Measurements from ENCODE around the gene EPB41.

DNA sequence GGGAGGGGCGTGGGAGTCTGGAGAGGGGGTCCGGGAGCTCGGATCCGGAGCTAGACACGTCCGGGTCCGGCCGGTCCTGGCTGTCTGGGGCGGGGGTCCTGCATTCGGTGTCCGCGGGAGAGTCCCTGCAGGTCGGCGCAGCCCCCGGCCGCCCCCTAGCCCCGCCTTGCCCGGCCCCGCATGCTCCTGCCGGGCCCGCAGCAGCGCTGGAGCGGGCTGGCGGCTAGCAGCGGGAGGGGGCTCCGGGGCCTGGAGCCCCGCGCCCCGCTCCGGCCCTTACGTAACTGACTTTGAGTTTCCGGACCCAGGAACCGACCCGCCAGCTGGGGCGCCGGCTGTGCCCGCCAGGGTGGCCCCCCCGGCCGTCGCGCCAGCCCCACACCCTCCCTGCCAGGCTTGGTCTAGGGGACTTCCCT lies 26.9 kb upstream of the EPB41 start:
- no peak for TF ChIP-seq HNF4G (IDR thresholded peaks at IDR 0.05)
- TF ChIP-seq GABPA (IDR thresholded peaks at IDR 0.05 in 1 of 2, conservative IDR thresholded peaks at IDR 0.05 in 1 of 2) = no peak
- TF ChIP-seq, protein P1, sequence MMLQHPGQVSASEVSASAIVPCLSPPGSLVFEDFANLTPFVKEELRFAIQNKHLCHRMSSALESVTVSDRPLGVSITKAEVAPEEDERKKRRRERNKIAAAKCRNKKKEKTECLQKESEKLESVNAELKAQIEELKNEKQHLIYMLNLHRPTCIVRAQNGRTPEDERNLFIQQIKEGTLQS (IDR thresholded peaks at IDR 0.05) = no peak
- TF ChIP-seq, protein P2, sequence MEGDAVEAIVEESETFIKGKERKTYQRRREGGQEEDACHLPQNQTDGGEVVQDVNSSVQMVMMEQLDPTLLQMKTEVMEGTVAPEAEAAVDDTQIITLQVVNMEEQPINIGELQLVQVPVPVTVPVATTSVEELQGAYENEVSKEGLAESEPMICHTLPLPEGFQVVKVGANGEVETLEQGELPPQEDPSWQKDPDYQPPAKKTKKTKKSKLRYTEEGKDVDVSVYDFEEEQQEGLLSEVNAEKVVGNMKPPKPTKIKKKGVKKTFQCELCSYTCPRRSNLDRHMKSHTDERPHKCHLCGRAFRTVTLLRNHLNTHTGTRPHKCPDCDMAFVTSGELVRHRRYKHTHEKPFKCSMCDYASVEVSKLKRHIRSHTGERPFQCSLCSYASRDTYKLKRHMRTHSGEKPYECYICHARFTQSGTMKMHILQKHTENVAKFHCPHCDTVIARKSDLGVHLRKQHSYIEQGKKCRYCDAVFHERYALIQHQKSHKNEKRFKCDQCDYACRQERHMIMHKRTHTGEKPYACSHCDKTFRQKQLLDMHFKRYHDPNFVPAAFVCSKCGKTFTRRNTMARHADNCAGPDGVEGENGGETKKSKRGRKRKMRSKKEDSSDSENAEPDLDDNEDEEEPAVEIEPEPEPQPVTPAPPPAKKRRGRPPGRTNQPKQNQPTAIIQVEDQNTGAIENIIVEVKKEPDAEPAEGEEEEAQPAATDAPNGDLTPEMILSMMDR (IDR thresholded peaks at IDR 0.05; ENCODE audit: low read depth, low read length, missing input control) = no peak
- no peak for TF ChIP-seq REST (IDR thresholded peaks at IDR 0.05)
- no peak for TF ChIP-seq TAF1 (conservative IDR thresholded peaks at IDR 0.05)
- TF ChIP-seq SP1 (IDR thresholded peaks at IDR 0.05) = no peak
- no peak for TF ChIP-seq YY1 (IDR thresholded peaks at IDR 0.05)
- no peak for TF ChIP-seq MAX (IDR thresholded peaks at IDR 0.05)
- TF ChIP-seq ZBTB33 (IDR thresholded peaks at IDR 0.05) = no peak
- TF ChIP-seq RAD21 (IDR thresholded peaks at IDR 0.05) = no peak

Data from liver (tissue), 3 donors.